LHCN-M2 (cell line): ENCODE measurements around the gene SGK2. TPM values are rescaled to one million over a fixed set of nuclear protein-coding genes. Genes with fewer than 3 reads are reported as not detected.

ENCODE experiments used
- DNase-seq: peaks from one replicate; pipeline ENCODE4 v3.0.0-alpha.2; 2012; ENCODE audit warnings: low read depth
- polyA plus RNA-seq: library from polyadenylated mRNA; unstranded; fragments of >200 nt; gene quantifications from one replicate; pipeline ENCODE4 v1.2.1, GENCODE V29; 2012; ENCODE audit warnings: missing spikeins
- total RNA-seq: library from RNA; depleted of rRNA; stranded (reverse); fragments of >200 nt; gene quantifications from 2 replicates; pipeline ENCODE4 v1.2.3, GENCODE V29; 2014; rRNA removed

SGK2 gene
- total RNA-seq: not detected in 2 replicates
- polyA plus RNA-seq: not detected

DNA sequence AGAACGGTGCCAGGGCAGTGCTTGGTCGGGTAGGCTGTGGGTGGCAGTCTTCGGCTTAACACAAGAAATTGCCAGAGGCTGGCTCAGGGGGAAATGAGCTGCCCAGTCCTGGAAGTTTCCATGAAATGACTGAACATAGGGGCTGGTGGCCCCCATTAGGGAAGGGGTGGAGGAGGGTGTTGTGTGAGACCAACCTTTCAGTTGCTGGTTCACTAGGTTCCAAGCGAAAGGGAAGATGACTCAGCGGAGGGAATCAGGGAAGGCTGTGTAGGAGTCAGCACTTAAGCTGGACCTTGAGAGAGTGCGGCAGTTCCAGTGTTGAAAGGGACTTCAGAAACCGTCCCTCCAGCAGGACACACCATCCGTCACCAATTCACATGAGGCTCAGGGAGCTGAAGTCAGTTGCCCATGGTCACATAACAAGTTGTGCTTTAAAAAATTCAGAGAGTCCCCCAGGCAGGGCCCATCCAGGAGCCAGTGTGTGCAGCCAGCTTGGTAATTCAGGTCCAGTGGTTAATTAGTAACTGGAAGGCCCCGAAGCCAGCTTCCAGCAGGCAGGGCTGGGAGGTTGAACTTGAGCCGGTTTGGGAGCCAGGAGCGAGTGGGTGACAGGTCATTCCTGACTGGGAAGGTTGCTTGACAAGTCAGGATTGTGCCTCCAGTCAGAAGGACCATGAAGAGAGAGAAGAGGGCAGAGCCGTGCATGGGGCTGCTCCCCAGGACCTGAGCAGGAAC, at the start of gene SGK2:
Gene SGK2, plus strand, starts transcription at position 616 of the 735 bp plus-strand sequence. CDS start 7,469 bp downstream, outside the sequence.
- DNase-seq: no peak

- no peak for DNase-seq
Measured at GRCh38 chr20:43511879-43512278, 46.9 kb upstream of the SGK2 start.

GRCh38 chr20:43513372-43513930, 45.4 kb upstream of the SGK2 start:
- DNase-seq: no peak

DNA sequence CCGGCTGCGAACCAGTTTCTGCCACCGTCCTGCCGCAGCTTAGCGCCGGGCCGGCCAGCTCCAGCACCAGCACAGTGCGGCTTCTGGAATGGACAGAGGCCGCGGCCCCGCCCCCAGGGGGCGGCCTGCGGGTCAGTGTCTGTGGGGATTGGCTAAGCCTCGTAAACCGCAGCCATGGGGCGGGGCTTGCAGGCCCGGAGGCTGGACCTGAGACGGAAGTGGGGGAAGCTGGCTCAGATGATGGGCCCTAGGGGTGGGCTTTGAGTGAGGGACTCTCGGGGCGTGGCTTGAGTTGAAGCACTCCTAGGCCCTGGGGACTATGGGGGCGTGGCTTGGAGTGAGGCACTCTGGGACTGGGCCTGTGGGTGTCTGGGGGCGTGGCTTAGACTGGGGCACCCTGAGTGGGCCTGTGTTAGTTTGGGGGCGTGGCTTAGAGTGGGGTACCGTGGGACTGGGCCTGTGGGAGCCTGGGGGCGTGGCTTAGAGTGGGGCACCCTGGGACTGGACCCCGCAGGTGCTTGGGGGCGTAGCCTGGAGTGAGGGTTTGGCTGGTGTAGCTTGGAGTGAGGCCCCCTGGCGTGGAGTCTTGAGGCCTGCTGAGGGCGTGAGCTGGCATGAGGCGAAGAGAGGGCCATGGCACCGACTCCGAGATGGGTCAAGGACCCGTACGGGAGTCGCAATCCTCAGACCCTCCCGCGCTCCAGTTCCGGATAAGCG, 44.7 kb upstream of the SGK2 start:
- DNase-seq: peak; percentile 97

DNA sequence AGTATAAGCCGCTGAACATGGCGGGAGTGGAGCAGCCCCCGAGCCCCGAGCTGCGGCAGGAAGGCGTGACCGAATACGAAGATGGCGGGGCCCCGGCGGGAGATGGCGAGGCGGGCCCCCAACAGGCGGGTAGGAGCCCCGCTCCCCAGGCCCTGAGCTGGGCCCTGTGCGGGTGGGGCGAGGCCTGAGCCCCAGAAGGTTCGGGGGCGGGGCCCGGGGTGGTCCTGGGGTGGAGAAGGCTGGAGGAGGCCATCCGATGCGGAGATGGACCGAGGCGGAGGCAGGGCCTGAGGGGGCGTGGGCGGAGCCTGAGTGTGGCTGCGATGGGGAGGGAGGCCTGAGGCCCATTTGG, 44.2 kb upstream of the SGK2 start:
- DNase-seq: no peak

GRCh38 chr20:43515628-43516027, 43.2 kb upstream of the SGK2 start:
- DNase-seq: no peak

GRCh38 chr20:43516251-43516824, 42.5 kb upstream of the SGK2 start:
- DNase-seq: no peak

- DNase-seq: no peak
Measured at GRCh38 chr20:43520074-43520630, 38.7 kb upstream of the SGK2 start.

DNA sequence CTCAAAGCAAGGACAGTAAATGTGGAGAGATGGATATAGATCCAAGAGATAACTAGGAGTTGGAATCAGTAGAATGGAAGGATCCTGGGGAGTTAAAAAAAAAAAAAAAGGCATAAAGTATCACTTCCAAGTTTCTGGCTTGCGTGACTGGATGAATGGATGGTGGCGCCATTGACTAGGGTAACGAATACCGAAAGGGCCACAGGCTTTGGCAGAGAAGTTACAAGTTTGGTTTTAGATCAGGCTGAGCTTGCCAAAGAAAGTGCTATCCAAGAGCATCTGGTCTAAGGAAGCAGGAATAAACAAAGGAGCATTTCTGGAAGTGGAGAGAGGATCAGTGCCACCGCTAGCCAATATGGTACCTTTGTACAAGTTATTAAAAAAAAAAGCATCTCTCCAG, 33.8 kb upstream of the SGK2 start:
- DNase-seq: no peak

DNA sequence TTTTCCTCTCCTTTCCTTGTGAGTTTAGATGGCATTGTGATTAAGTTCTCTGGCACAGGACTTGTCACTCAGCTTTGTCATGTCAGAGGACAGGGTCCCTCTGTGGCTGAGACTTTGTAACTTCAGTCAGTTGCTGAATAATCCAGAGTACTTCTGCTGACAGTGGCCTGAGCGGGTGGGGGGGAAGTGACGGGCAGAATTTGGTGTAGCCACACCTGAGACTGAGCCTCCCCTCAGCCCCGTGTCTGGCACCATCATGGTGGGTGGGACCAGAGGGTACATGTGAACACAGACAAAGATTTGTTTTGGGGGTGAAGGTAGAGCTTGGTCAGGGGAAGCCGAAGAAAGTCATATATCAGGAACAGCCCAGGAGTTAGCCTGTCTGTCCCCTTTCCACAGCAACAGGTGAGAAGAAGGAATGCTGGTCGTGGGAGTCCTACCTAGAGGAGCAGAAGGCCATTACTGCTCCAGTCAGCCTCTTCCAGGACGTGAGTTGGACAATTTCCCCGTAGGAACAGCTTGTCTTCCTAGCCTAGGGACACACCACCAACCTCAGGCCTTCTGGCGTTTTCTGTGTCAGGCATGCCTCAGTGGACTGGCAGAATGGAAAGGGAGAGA, 30.5 kb upstream of the SGK2 start:
- no peak for DNase-seq

GRCh38 chr20:43529051-43529450, 29.8 kb upstream of the SGK2 start:
- no peak for DNase-seq

GRCh38 chr20:43529457-43530153, 29.2 kb upstream of the SGK2 start:
- DNase-seq: no peak

- peak; percentile 78 for DNase-seq
Measured at GRCh38 chr20:43530321-43531090, 28.3 kb upstream of the SGK2 start.

DNA sequence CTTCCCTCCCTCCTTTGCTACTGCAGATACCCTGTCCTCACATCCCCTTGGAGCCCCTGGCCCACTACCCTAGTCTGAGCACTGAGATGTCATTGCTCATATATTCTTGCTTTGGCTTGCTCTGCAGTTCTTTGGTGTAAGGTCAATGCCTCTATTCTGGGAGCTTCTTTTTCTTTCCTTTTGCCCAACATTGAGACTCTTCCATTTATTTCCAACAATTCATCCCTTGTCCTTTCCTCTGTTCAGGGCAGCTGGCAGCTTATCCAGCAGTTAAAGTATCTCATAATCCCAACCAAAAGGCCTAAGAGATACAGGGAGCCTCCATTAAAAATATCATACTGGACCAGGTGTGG, 27.8 kb upstream of the SGK2 start:
- DNase-seq: no peak

DNA sequence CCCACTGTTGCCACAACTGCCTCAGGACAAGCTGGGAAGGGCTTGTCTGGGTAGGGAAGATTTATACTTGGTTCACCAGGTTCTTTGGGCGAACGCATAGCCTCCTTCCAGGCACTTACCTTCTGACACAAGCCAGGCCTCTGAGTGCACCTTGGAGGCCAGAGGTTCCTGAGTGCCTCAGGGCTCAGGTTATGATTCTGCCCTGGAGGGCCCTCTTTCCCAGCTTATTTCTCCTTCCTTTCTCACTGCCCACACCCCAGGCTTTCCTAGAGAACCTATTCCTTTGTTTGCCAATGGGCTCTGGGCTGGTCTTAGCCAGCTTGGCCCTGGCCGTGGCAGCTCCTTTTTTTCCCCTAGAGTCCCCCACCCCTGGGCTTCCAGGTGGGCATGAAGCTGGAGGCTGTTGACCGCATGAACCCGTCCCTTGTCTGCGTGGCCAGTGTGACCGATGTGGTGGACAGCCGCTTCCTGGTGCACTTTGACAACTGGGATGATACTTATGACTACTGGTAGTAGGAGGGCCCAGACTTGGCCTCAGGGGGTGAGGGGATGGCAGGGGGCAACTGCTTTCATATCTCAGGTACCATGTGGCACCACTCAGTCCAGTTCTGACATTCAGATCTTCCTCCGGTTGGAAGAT, 26.3 kb upstream of the SGK2 start:
- DNase-seq: no peak

DNA sequence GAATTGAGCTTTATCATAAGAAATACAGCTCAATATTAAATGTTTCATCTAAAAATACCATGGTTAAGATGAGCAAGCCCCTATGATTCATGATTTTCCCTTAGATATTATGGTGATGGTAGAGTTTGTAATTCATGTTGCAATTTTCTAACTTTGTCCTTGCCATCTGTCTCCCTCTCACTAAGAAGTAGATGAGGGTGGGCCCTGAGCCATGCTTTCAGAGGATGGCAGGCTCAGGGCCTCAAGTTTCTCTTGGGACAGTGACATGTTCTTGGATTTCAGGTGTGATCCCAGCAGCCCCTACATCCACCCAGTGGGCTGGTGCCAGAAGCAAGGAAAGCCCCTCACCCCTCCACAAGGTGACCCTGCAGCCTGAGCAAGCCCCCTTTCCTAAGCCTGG, 25.8 kb upstream of the SGK2 start:
- DNase-seq: peak; percentile 78

- no peak for DNase-seq
Measured at GRCh38 chr20:43534016-43534415, 24.8 kb upstream of the SGK2 start.

DNA sequence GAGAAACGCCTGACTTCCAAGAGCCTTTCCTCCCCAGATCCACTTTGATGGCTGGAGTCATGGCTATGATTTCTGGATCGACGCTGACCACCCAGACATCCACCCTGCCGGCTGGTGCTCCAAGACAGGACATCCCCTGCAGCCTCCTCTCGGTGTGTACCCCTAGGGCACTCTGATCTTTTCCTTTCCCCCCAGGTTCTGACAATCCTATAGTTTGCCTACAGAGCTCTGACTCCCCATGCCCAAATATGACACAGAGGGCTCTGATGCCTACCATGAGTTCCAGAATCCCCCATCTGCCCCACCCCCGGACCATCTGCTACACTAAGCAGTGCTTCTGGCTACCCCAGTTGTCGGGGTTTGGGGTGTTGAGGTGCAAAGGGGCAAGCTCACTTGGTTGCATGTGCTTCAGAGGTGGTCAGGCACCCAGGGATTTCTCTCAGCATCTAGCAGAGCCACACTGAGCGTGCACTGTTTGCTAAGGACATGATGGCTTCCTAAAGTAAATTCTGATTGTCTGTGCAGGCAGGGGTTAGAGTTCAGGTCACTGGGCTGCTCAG, 24.0 kb upstream of the SGK2 start:
- no peak for DNase-seq

DNA sequence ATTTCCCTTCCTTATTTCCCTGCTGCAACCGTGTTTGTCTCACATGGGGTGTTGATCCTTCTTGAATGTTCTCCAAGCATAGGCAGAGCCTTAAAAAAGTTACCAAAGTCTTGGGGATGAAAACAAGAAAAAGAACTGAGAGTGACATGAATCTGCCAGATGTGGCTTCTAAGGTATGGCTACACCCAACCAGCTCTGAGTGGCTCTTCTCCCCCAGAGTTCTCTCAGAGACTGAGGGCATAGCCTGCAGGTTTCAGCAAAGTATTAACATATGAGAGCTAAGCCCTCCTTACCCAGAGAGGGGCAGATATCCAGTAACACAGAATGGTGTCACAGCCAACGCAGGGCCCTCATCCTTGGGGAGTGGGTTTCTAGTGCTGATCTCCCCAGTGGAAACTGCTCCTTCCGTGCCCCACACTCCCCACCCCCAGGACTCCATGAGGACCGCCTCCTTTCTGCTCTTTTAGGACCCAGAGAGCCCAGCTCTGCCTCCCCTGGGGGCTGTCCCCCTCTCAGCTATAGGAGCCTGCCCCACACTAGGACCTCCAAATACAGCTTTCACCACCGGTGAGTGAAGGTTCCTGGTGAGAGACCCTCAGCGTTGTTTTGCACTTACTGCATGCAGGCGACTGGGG, 23.3 kb upstream of the SGK2 start:
- no peak for DNase-seq
